Measurements from ENCODE around the gene FCMR.

The FCMR gene, protein sequence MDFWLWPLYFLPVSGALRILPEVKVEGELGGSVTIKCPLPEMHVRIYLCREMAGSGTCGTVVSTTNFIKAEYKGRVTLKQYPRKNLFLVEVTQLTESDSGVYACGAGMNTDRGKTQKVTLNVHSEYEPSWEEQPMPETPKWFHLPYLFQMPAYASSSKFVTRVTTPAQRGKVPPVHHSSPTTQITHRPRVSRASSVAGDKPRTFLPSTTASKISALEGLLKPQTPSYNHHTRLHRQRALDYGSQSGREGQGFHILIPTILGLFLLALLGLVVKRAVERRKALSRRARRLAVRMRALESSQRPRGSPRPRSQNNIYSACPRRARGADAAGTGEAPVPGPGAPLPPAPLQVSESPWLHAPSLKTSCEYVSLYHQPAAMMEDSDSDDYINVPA

GRCh38 chr1:206921772-206922265, at the start of gene FCMR:
Gene FCMR (minus strand): TSS chr1:206921941. CDS start chr1:206921854, 87 bp downstream.
- TF ChIP-seq, protein P1, sequence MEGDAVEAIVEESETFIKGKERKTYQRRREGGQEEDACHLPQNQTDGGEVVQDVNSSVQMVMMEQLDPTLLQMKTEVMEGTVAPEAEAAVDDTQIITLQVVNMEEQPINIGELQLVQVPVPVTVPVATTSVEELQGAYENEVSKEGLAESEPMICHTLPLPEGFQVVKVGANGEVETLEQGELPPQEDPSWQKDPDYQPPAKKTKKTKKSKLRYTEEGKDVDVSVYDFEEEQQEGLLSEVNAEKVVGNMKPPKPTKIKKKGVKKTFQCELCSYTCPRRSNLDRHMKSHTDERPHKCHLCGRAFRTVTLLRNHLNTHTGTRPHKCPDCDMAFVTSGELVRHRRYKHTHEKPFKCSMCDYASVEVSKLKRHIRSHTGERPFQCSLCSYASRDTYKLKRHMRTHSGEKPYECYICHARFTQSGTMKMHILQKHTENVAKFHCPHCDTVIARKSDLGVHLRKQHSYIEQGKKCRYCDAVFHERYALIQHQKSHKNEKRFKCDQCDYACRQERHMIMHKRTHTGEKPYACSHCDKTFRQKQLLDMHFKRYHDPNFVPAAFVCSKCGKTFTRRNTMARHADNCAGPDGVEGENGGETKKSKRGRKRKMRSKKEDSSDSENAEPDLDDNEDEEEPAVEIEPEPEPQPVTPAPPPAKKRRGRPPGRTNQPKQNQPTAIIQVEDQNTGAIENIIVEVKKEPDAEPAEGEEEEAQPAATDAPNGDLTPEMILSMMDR (IDR thresholded peaks at IDR 0.05; ENCODE audit: low read length, missing control alignments): no peak
- DNase-seq (ENCODE audit: low read depth): peak; percentile 69
- H3K4me3 ChIP-seq (replicated peaks; ENCODE audit: low read depth, low read length): no peak within 1 kb of the TSS

DNA sequence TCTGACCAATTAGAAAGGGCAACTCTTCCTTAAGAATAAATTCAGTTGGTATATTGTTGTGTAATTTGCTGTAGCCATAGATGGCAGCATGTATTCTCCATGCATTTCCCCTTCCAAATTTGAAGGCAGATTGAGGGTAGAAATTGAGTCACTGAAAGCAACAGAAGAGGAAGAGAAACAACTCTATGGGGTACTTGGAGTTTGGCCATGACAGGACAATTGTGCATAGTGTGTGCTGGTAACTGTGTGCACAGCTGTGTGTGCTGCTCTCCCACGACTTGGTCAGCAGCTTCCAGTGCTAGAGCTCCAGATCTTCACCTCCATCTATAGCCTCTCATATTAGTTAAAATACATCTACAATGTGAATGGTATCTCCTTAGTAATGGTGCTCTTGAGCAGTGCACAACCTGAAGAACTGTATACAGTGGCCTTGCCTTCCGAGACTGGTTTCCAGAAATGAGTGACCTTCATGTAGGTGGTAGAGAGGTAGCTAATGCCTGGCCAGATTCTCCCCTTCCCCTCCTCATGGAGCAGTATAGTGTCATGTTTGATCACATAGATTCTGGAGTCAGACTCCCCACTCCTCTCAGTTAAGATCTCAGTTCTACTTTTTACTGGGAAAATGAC, 49.4 kb upstream of the FCMR start:
- TF ChIP-seq, protein P1 (IDR thresholded peaks at IDR 0.05; ENCODE audit: low read length, missing control alignments): no peak
- DNase-seq (ENCODE audit: low read depth): no peak
- no peak overlapping the region for H3K4me3 ChIP-seq (replicated peaks; ENCODE audit: low read depth, low read length)

DNA sequence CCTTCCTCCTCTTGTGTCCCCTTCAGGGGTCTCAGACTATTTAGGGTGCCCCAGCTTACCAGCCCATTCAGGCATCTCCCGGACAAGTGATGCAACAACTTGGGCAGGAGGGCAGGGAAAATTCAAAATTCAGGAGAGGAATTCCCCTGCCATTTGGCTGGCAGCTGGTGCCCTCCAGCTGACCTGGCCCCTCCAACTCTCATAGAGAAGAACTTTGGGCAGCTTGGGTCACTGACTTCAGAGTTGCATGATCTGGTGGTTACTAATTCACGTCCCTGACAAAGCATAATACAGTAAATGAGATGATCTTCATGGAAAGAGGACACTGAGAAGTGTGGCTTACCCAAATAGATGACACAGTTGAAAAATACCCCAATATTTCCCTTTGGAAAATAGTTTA, 48.7 kb upstream of the FCMR start, which contains the start of gene FCAMR:
TSS of gene FCAMR (minus strand) at position 15 of the 400 bp plus-strand sequence. CDS start 335 bp downstream, outside the sequence.
- DNase-seq (ENCODE audit: low read depth): no peak
- TF ChIP-seq, protein P1 (IDR thresholded peaks at IDR 0.05; ENCODE audit: low read length, missing control alignments): no peak
- no peak within 1 kb of the TSS for H3K4me3 ChIP-seq (replicated peaks; ENCODE audit: low read depth, low read length)

- no peak overlapping the region for H3K4me3 ChIP-seq (replicated peaks; ENCODE audit: low read depth, low read length)
- TF ChIP-seq, protein P1 (IDR thresholded peaks at IDR 0.05; ENCODE audit: low read length, missing control alignments): no peak
- no peak for DNase-seq (ENCODE audit: low read depth)
Measured at GRCh38 chr1:206969090-206969489, 47.3 kb upstream of the FCMR start.

- DNase-seq (ENCODE audit: low read depth): peak; percentile 55
- no peak overlapping the region for H3K4me3 ChIP-seq (replicated peaks; ENCODE audit: low read depth, low read length)
- TF ChIP-seq, protein P1 (IDR thresholded peaks at IDR 0.05; ENCODE audit: low read length, missing control alignments): no peak
Measured at GRCh38 chr1:206967096-206967849, 45.5 kb upstream of the FCMR start.

DNA sequence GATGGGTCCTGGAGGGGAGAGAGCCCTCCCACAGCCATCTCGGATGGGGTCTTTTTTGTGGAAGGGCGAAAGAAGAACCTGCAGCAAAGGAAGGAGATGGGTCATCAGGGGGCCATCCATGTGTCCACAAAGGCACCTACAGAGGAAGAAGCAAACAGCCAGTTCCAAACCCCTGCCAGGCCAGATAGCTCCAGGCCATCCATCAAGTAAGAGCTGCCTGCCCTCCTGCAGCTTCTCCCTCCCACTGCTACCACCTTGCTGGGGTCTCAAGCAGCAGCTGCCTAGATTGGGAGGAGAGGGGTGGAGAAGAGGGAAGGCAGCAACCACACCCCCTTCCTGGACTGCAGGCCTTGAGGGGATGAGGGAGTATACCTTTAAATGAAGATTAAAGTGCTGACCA, 44.0 kb upstream of the FCMR start:
- TF ChIP-seq, protein P1 (IDR thresholded peaks at IDR 0.05; ENCODE audit: low read length, missing control alignments): no peak
- DNase-seq (ENCODE audit: low read depth): no peak

More for the DNA sequence above, 44.0 kb upstream of the FCMR start:
- H3K4me3 ChIP-seq (replicated peaks; ENCODE audit: low read depth, low read length): no peak overlapping the region
